ENCODE data around the gene ALG6. TPM values are rescaled to one million over a fixed set of nuclear protein-coding genes. Genes with fewer than 3 reads are reported as not detected.

Gene ALG6
- total and polyA plus RNA-seq, 2 of the 13 experiments (the other 11 are each of a cell fraction or from before 2014, with no cell fraction given): 6.8 to 8.1 TPM

DNA sequence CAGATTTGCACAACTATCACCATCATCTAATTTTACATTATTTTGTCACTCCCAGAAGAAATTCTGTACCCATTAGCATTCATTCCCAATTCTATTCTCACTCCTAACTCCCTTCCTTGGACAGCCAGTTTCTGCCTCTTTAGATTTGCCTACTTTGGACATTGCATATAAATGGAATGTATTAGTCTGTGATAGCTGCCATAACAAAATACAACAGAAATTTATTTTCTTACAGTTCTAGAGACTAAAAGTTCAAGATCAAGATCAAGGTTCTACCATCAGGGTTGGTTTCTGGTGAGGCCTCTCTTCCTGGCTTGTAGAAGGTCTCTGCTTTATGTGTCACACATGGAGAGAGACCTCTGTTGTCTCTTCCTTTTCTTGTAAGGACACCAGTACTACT lies 61.9 kb downstream of the ALG6 start:
- Histone ChIP-seq H3K27me3 (ENCODE audit: control insufficient read depth in 1 of 2, insufficient read depth in 2 of 2, low read length in 2 of 2) (no peaks in the 10 kb centered on the region), H3K36me3 (replicated peaks in 1 of 2; ENCODE audit: control insufficient read depth in 1 of 2, insufficient read depth in 2 of 2, low read length in 2 of 2) (no peaks in the 10 kb centered on the region), H3K4me3 (replicated peaks in 1 of 3; ENCODE audit: insufficient read depth in 1 of 3, low read depth in 2 of 3, low read length in 3 of 3) (no peak overlapping the region), H3K4me1 (ENCODE audit: insufficient read depth, low read length) (no peaks in the 10 kb centered on the region), H3K9ac (ENCODE audit: insufficient read depth, low read depth, low read length) (no peak overlapping the region), H4K20me1 (ENCODE audit: insufficient read depth, low read length) (no peaks in the 10 kb centered on the region), H3K27ac (ENCODE audit: extremely low read length, insufficient read depth, low read length) (no peak overlapping the region), H3K9me3 (ENCODE audit: low read length) (no peaks in the 10 kb centered on the region), H3K79me2 (ENCODE audit: insufficient read depth, low read length) (no peaks in the 10 kb centered on the region), H3K4me2 (ENCODE audit: low read depth, low read length) (no peak overlapping the region), H2AFZ (ENCODE audit: low read length) (no peak overlapping the region)
- CTCF ChIA-PET (ENCODE audit: low intra/inter-chr PET ratio, low total read pairs): no interaction called here
- no peak for DNase-seq (ENCODE audit: low spot score)
- TF ChIP-seq ZNF12 (CRISPR knock-in tag; IDR thresholded peaks at IDR 0.05) (peak; percentile 94), NR2F2 (IDR thresholded peaks at IDR 0.05; ENCODE audit: borderline replicate concordance, low read depth) (no peak), ZMYM4 (CRISPR knock-in tag; IDR thresholded peaks at IDR 0.05) (no peak), ZNF441 (CRISPR knock-in tag; IDR thresholded peaks at IDR 0.05; ENCODE audit: borderline replicate concordance) (no peak)
- no peak for ATAC-seq
- no TSS peak for BruUV-seq (replicated peaks)
- intact Hi-C loops (cut with micrococcal nuclease; ENCODE audit: unreplicated experiment) (no loop called here), in situ Hi-C loops (cut with HindIII; ENCODE audit: extremely low pct_ligation_motif_present, low pct_unique_long_range_greater_than_20kb) (no loop called here)
- POLR2A ChIA-PET: no interaction called here
- no peak for FAIRE-seq

- DNase-seq (ENCODE audit: low spot score) (no peak), ATAC-seq (no peak), FAIRE-seq (no peak)
- no peaks in the 10 kb centered on the region for H3K79me2 ChIP-seq (ENCODE audit: insufficient read depth, low read length)
- in situ Hi-C loops (cut with HindIII; ENCODE audit: extremely low pct_ligation_motif_present, low pct_unique_long_range_greater_than_20kb) (no loop called here), intact Hi-C loops (cut with micrococcal nuclease; ENCODE audit: unreplicated experiment) (no loop called here)
- no peaks in the 10 kb centered on the region for H3K4me1 ChIP-seq (ENCODE audit: insufficient read depth, low read length)
- ChIA-PET CTCF (ENCODE audit: low intra/inter-chr PET ratio, low total read pairs) (no interaction called here), POLR2A (no interaction called here)
- no peak overlapping the region for H2AFZ ChIP-seq (ENCODE audit: low read length)
- BruUV-seq (replicated peaks): no TSS peak
- H4K20me1 ChIP-seq (ENCODE audit: insufficient read depth, low read length): no peaks in the 10 kb centered on the region
- 91% methylated on average over 4 of the region's 4 CpGs for WGBS (ENCODE audit: low lambda C conversion rate)
- H3K27ac ChIP-seq (ENCODE audit: extremely low read length, insufficient read depth, low read length): no peak overlapping the region
- H3K27me3 ChIP-seq (ENCODE audit: control insufficient read depth in 1 of 2, insufficient read depth in 2 of 2, low read length in 2 of 2): no peaks in the 10 kb centered on the region
- H3K9ac ChIP-seq (ENCODE audit: insufficient read depth, low read depth, low read length): no peak overlapping the region
- H3K4me2 ChIP-seq (ENCODE audit: low read depth, low read length): no peak overlapping the region
- no peak overlapping the region for H3K4me3 ChIP-seq (replicated peaks in 1 of 3; ENCODE audit: insufficient read depth in 1 of 3, low read depth in 2 of 3, low read length in 3 of 3)
- no peaks in the 10 kb centered on the region for H3K36me3 ChIP-seq (replicated peaks in 1 of 2; ENCODE audit: control insufficient read depth in 1 of 2, insufficient read depth in 2 of 2, low read length in 2 of 2)
- no peaks in the 10 kb centered on the region for H3K9me3 ChIP-seq (ENCODE audit: low read length)
- TF ChIP-seq SNAI1 (CRISPR knock-in tag; IDR thresholded peaks at IDR 0.05; ENCODE audit: borderline replicate concordance) (no peak), EP300 (IDR thresholded peaks at IDR 0.05; ENCODE audit: low read depth in 2 of 2, low read length in 2 of 2) (no peak), EP300 (CRISPR knock-in tag; IDR thresholded peaks at IDR 0.05; ENCODE audit: borderline replicate concordance) (no peak), ZBTB26 (CRISPR knock-in tag; IDR thresholded peaks at IDR 0.05; ENCODE audit: borderline replicate concordance) (no peak), ZMAT5 (CRISPR knock-in tag; IDR thresholded peaks at IDR 0.05; ENCODE audit: borderline replicate concordance, low read depth) (no peak), ATAD3A (CRISPR knock-in tag; IDR thresholded peaks at IDR 0.05) (no peak), GABPB1 (CRISPR knock-in tag; IDR thresholded peaks at IDR 0.05) (no peak), ONECUT2 (CRISPR knock-in tag; IDR thresholded peaks at IDR 0.05) (no peak), ZNF878 (CRISPR knock-in tag; IDR thresholded peaks at IDR 0.05) (no peak), MTF1 (CRISPR knock-in tag; IDR thresholded peaks at IDR 0.05) (no peak)
- TF ChIP-seq, protein P1, sequence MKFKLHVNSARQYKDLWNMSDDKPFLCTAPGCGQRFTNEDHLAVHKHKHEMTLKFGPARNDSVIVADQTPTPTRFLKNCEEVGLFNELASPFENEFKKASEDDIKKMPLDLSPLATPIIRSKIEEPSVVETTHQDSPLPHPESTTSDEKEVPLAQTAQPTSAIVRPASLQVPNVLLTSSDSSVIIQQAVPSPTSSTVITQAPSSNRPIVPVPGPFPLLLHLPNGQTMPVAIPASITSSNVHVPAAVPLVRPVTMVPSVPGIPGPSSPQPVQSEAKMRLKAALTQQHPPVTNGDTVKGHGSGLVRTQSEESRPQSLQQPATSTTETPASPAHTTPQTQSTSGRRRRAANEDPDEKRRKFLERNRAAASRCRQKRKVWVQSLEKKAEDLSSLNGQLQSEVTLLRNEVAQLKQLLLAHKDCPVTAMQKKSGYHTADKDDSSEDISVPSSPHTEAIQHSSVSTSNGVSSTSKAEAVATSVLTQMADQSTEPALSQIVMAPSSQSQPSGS (CRISPR knock-in tag; IDR thresholded peaks at IDR 0.05): no peak
- TF ChIP-seq, protein P2, sequence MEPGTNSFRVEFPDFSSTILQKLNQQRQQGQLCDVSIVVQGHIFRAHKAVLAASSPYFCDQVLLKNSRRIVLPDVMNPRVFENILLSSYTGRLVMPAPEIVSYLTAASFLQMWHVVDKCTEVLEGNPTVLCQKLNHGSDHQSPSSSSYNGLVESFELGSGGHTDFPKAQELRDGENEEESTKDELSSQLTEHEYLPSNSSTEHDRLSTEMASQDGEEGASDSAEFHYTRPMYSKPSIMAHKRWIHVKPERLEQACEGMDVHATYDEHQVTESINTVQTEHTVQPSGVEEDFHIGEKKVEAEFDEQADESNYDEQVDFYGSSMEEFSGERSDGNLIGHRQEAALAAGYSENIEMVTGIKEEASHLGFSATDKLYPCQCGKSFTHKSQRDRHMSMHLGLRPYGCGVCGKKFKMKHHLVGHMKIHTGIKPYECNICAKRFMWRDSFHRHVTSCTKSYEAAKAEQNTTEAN (CRISPR knock-in tag; conservative IDR thresholded peaks at IDR 0.05): no peak
Measured at GRCh38 chr1:63435161-63435560, 67.7 kb downstream of the ALG6 start.
